DND-41 (cell line): ENCODE data around the gene MAP2K5.

Experiments
- ATAC-seq: fragments of 200-7000 bp; cut with Tn5 transposase; 3 replicates; pipeline ENCODE4 v1.9.1; 2021; ENCODE audit warnings: low read depth; ENCODE audit not compliant: insufficient read depth
- DNase-seq: peaks from one replicate; pipeline ENCODE4 v3.0.0-alpha.2; 2020
- H2AFZ ChIP-seq: 2 replicates; pipeline ENCODE4 v1.6.0; 2012; ENCODE audit warnings: low read depth, low read length
- H3K27ac ChIP-seq: 2 replicates; pipeline ENCODE4 v1.5.1; 2012; ENCODE audit warnings: low read length, inconsistent platforms
- H3K27me3 ChIP-seq: fragments of 200-600 bp; sonication (generic); 2 replicates; pipeline ENCODE4 v1.6.0; 2012; ENCODE audit warnings: low read length, mild to moderate bottlenecking, inconsistent platforms; ENCODE audit not compliant: insufficient read depth, poor library complexity
- H3K36me3 ChIP-seq: 2 replicates; pipeline ENCODE4 v1.5.1; 2012; ENCODE audit warnings: low read length, inconsistent platforms; ENCODE audit not compliant: insufficient read depth
- H3K4me1 ChIP-seq: 2 replicates; pipeline ENCODE4 v1.5.1; 2012; ENCODE audit warnings: mild to moderate bottlenecking, low read length; ENCODE audit not compliant: insufficient read depth
- H3K4me2 ChIP-seq: 2 replicates; pipeline ENCODE4 v1.6.0; 2012; ENCODE audit warnings: mild to moderate bottlenecking, moderate library complexity, low read length, inconsistent platforms; ENCODE audit not compliant: insufficient read depth
- H3K4me3 ChIP-seq, 2 experiments: fragments of 200-600 bp in 1 of 2; shearing (Covaris generic) in 1 of 2; 2 replicates each; pipeline ENCODE4 v1.5.1; 2012 to 2016; ENCODE audit warnings: inconsistent platforms in 2 of 2, low read length in 2 of 2, mild to moderate bottlenecking in 2 of 2, low read depth in 1 of 2, moderate library complexity in 1 of 2
- H3K79me2 ChIP-seq: 2 replicates; pipeline ENCODE4 v1.6.0; 2012; ENCODE audit warnings: low read length, inconsistent platforms; ENCODE audit not compliant: insufficient read depth
- H3K9ac ChIP-seq: 2 replicates; pipeline ENCODE4 v1.6.0; 2012; ENCODE audit warnings: low read depth, mild to moderate bottlenecking, inconsistent platforms, low read length, moderate library complexity
- H3K9me3 ChIP-seq: 2 replicates; pipeline ENCODE4 v1.5.1; 2012; ENCODE audit warnings: low read length, moderate library complexity, mild to moderate bottlenecking, inconsistent platforms; ENCODE audit not compliant: insufficient read depth, severe bottlenecking
- H4K20me1 ChIP-seq: 2 replicates; pipeline ENCODE4 v1.6.0; 2012; ENCODE audit warnings: low read length; ENCODE audit not compliant: insufficient read depth
- CTCF ChIP-seq: IDR thresholded peaks from 2 replicates; pipeline ENCODE4 v1.5.1; 2012; ENCODE audit warnings: borderline replicate concordance, low read length, moderate library complexity, mild to moderate bottlenecking; ENCODE audit not compliant: poor library complexity, severe bottlenecking; ENCODE audit errors: extremely low read depth
- EZH2 ChIP-seq: IDR thresholded peaks from 3 replicates; pipeline ENCODE4 v1.6.1; 2012; ENCODE audit warnings: borderline replicate concordance, low read depth, mild to moderate bottlenecking, moderate library complexity, low read length, inconsistent platforms; ENCODE audit not compliant: severe bottlenecking

MAP2K5 gene

GRCh38 chr15:67573194-67573593, 30.7 kb downstream of the MAP2K5 start:
- H3K36me3 ChIP-seq, result peaks cover 5% of the 10 kb centered on the region; the same call in 1 of the 2 replicates
- H3K4me2 ChIP-seq, result no peak overlapping the region
- no peak overlapping the region for H3K4me3 ChIP-seq
- H3K27me3 ChIP-seq, result no peaks in the 10 kb centered on the region
- H3K9ac ChIP-seq, result no peak overlapping the region
- no peak overlapping the region for H3K27ac ChIP-seq
- H2AFZ ChIP-seq, result no peak overlapping the region
- no peaks in the 10 kb centered on the region for H4K20me1 ChIP-seq
- no peak for TF ChIP-seq CTCF
- no peak for TF ChIP-seq EZH2
- ATAC-seq, result no peak
- no peaks in the 10 kb centered on the region for H3K9me3 ChIP-seq
- H3K4me1 ChIP-seq, result no peaks in the 10 kb centered on the region
- DNase-seq, result no peak
- H3K79me2 ChIP-seq, result no peaks in the 10 kb centered on the region

- ATAC-seq, result no peak
- H3K36me3 ChIP-seq, result peaks cover 1% of the 10 kb centered on the region; the same call in 1 of the 2 replicates
Observed at GRCh38 chr15:67575039-67575502, 32.6 kb downstream of the MAP2K5 start.

GRCh38 chr15:67578020-67578600, 35.6 kb downstream of the MAP2K5 start:
- Histone ChIP-seq H3K36me3 (0 out of 2 replicates have a peak, but pooled peaks cover 4% of the 10 kb centered on the region), H3K4me3 (no peak overlapping the region), H4K20me1 (no peaks in the 10 kb centered on the region), H3K4me2 (no peak overlapping the region), H3K27ac (no peak overlapping the region), H3K27me3 (no peaks in the 10 kb centered on the region), H3K9ac (no peak overlapping the region), H3K9me3 (no peaks in the 10 kb centered on the region), H3K4me1 (no peaks in the 10 kb centered on the region), H2AFZ (no peak overlapping the region), H3K79me2 (no peaks in the 10 kb centered on the region)
- ATAC-seq, result no peak
- no peak for TF ChIP-seq CTCF
- no peak for DNase-seq

More at GRCh38 chr15:67575039-67575502, 32.6 kb downstream of the MAP2K5 start:
- Histone ChIP-seq H3K4me1 (no peaks in the 10 kb centered on the region), H3K4me3 (no peak overlapping the region), H3K4me2 (no peak overlapping the region), H3K79me2 (no peaks in the 10 kb centered on the region), H3K9ac (no peak overlapping the region), H4K20me1 (no peaks in the 10 kb centered on the region), H2AFZ (no peak overlapping the region), H3K9me3 (no peaks in the 10 kb centered on the region), H3K27ac (no peak overlapping the region), H3K27me3 (no peaks in the 10 kb centered on the region)
- no peak for DNase-seq
- no peak for TF ChIP-seq EZH2

- Histone ChIP-seq H3K4me1 (no peaks in the 10 kb centered on the region), H2AFZ (no peak overlapping the region), H3K27me3 (no peaks in the 10 kb centered on the region), H3K79me2 (no peaks in the 10 kb centered on the region), H4K20me1 (no peaks in the 10 kb centered on the region), H3K9me3 (no peaks in the 10 kb centered on the region), H3K36me3 (0 out of 2 replicates have a peak, but pooled peaks cover 4% of the 10 kb centered on the region), H3K27ac (no peak overlapping the region), H3K4me2 (no peak overlapping the region), H3K9ac (no peak overlapping the region), H3K4me3 (no peak overlapping the region)
- no peak for TF ChIP-seq CTCF
- TF ChIP-seq EZH2, result no peak
- ATAC-seq (no peak), DNase-seq (no peak)
Observed at GRCh38 chr15:67579164-67579563, 36.7 kb downstream of the MAP2K5 start.
